ENCODE measurements around the gene LRRC47. TPM values are rescaled to one million over a fixed set of nuclear protein-coding genes. Genes with fewer than 3 reads are reported as not detected.
A peak's percentile ranks its signal among the peaks of the same experiment; 100 is the strongest.

Gene LRRC47
- total RNA-seq, 1 experiment from 2014 or later, result 65.1 TPM

DNA sequence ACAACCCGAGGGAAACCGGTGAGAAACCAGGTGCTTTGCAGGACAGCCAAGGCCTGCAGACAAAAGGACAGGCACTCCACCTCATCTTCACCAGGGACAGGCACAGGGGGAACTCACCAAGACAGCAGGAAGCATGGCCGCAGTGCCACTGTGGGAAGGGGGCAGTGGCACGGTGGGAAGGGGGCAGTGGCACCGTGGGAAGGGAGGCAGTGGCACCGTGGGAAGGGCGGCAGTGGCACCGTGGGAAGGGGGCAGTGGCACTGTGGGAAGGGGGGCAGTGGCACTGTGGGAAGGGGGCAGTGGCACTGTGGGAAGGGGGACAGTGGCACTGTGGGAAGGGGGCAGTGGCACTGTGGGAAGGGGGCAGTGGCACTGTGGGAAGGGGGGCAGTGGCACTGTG lies 28.4 kb upstream of the LRRC47 start:
- no peak overlapping the region for H2BK15ac ChIP-seq (ENCODE audit: low read depth, low read length)
- no peak overlapping the region for H4K8ac ChIP-seq (replicated peaks; ENCODE audit: insufficient read length, low read depth, low read length)
- no peaks in the 10 kb centered on the region for H3K4me1 ChIP-seq (ENCODE audit: insufficient read depth, low read length)
- Mint-ChIP-seq H3K27ac (peak overlapping the region in 1 of 3 experiments; percentile 24; a peak in 1 of 7 replicates), H3K27me3 (ENCODE audit: low read depth) (no peaks in the 10 kb centered on the region), H3K9me3 (no peaks in the 10 kb centered on the region), H3K4me3 (no peak overlapping the region), H3K4me1 (0 out of 4 replicates have a peak, but pooled peaks cover 0 to 2% of the 10 kb centered on the region in 2 experiments), H3K36me3 (ENCODE audit: insufficient read depth in 1 of 3, low read depth in 3 of 3) (peaks cover 6 to 47% (median 20%) of the 10 kb centered on the region in 3 experiments; a peak in 6 of 7 replicates)
- no peak overlapping the region for H2BK5ac ChIP-seq (ENCODE audit: insufficient read length, low read length)
- no peaks in the 10 kb centered on the region for H3K79me2 ChIP-seq (ENCODE audit: insufficient read depth, low read length)
- H2BK120ac ChIP-seq (ENCODE audit: low read depth, low read length, poor library complexity, severe bottlenecking), result no peak overlapping the region
- H3K23me2 ChIP-seq (ENCODE audit: insufficient read length, low read depth, low read length, poor library complexity, severe bottlenecking), result no peaks in the 10 kb centered on the region
- no peak overlapping the region for H3K56ac ChIP-seq (ENCODE audit: insufficient read length, low read depth, low read length)
- no peaks in the 10 kb centered on the region for H3K27me3 ChIP-seq (ENCODE audit: insufficient read depth, low read length)
- TF ChIP-seq, protein P1, sequence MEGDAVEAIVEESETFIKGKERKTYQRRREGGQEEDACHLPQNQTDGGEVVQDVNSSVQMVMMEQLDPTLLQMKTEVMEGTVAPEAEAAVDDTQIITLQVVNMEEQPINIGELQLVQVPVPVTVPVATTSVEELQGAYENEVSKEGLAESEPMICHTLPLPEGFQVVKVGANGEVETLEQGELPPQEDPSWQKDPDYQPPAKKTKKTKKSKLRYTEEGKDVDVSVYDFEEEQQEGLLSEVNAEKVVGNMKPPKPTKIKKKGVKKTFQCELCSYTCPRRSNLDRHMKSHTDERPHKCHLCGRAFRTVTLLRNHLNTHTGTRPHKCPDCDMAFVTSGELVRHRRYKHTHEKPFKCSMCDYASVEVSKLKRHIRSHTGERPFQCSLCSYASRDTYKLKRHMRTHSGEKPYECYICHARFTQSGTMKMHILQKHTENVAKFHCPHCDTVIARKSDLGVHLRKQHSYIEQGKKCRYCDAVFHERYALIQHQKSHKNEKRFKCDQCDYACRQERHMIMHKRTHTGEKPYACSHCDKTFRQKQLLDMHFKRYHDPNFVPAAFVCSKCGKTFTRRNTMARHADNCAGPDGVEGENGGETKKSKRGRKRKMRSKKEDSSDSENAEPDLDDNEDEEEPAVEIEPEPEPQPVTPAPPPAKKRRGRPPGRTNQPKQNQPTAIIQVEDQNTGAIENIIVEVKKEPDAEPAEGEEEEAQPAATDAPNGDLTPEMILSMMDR (conservative IDR thresholded peaks at IDR 0.05), result no peak
- no peak overlapping the region for H3K4ac ChIP-seq (ENCODE audit: low read depth, low read length)
- no peak overlapping the region for H3K18ac ChIP-seq (ENCODE audit: insufficient read length, low read depth, low read length)
- no peak overlapping the region for H3K9ac ChIP-seq (ENCODE audit: extremely low read depth, insufficient read length, low read length)
- no peak overlapping the region for H4K91ac ChIP-seq (ENCODE audit: insufficient read length, low read depth, low read length)
- no CpG with 5 or more reads among the region's 8 CpGs for WGBS (ENCODE audit: extremely low coverage, insufficient read length, low lambda C conversion rate)
- no peak overlapping the region for H3K23ac ChIP-seq (ENCODE audit: insufficient read length, low read depth, low read length)
- H2AK5ac ChIP-seq (ENCODE audit: insufficient read length, low read length), result no peak overlapping the region
- H4K5ac ChIP-seq (ENCODE audit: insufficient read length, low read depth, low read length), result no peak overlapping the region
- no peaks in the 10 kb centered on the region for H3K9me3 ChIP-seq (ENCODE audit: control insufficient read depth, low read depth, low read length)
- H3K27ac ChIP-seq (ENCODE audit: insufficient read length, low read depth, low read length), result no peak overlapping the region
- H3K79me1 ChIP-seq (ENCODE audit: insufficient read depth, low read depth, low read length, poor library complexity, severe bottlenecking), result no peaks in the 10 kb centered on the region
- DNase-seq, result no peak
- H2AFZ ChIP-seq (ENCODE audit: low read length), result no peak overlapping the region
- H3K4me2 ChIP-seq (ENCODE audit: insufficient read depth, insufficient read length, low read length), result no peak overlapping the region
- H3K14ac ChIP-seq (ENCODE audit: insufficient read depth, low read length), result no peak overlapping the region
- no peak overlapping the region for H2BK20ac ChIP-seq (ENCODE audit: low read depth, low read length, poor library complexity, severe bottlenecking)
- no peak overlapping the region for H2BK12ac ChIP-seq (ENCODE audit: insufficient read length, low read depth, low read length)
- H4K20me1 ChIP-seq (ENCODE audit: control insufficient read depth, insufficient read depth, insufficient read length), result no peaks in the 10 kb centered on the region
- H3T11ph ChIP-seq (ENCODE audit: low read length), result no peak overlapping the region
